ENCODE measurements around the gene RPL28.
A peak's percentile ranks its signal among the peaks of the same experiment; 100 is the strongest.

RPL28 gene

GRCh38 chr19:55385724-55386492, at the start of gene RPL28:
TSS of gene RPL28 (plus strand) at chr19:55385932. CDS start at chr19:55386358, 426 bp downstream.
- in situ Hi-C loops (cut with MboI; ENCODE audit: low pct_unique_long_range_greater_than_20kb, low sequenced_read_pairs): no loop called here
- DNase-seq: peak; percentile 99

- in situ Hi-C loops (cut with MboI; ENCODE audit: low pct_unique_long_range_greater_than_20kb, low sequenced_read_pairs): no loop called here
- no peak for DNase-seq
These were observed 49.6 kb upstream of the RPL28 start for GRCh38 chr19:55336101-55336500.

GRCh38 chr19:55339105-55339888, 46.4 kb upstream of the RPL28 start, which contains the start of gene KMT5C:
TSS of gene KMT5C (plus strand) at chr19:55339876. CDS start at chr19:55341937, 2,061 bp downstream.
- in situ Hi-C loops (cut with MboI; ENCODE audit: low pct_unique_long_range_greater_than_20kb, low sequenced_read_pairs): no loop called here
- DNase-seq: peak; percentile 100

- DNase-seq: peak; percentile 18
- in situ Hi-C loops (cut with MboI; ENCODE audit: low pct_unique_long_range_greater_than_20kb, low sequenced_read_pairs): no loop called here
These were observed 45.6 kb upstream of the RPL28 start for GRCh38 chr19:55339889-55340783.

- in situ Hi-C loops (cut with MboI; ENCODE audit: low pct_unique_long_range_greater_than_20kb, low sequenced_read_pairs): no loop called here
- DNase-seq: peak; percentile 22
These were observed 45.0 kb upstream of the RPL28 start for GRCh38 chr19:55340784-55341147.

GRCh38 chr19:55341171-55341588, 44.6 kb upstream of the RPL28 start:
- in situ Hi-C loops (cut with MboI; ENCODE audit: low pct_unique_long_range_greater_than_20kb, low sequenced_read_pairs): no loop called here
- peak; percentile 35 for DNase-seq

- in situ Hi-C loops (cut with MboI; ENCODE audit: low pct_unique_long_range_greater_than_20kb, low sequenced_read_pairs): no loop called here
- no peak for DNase-seq
These were observed 43.9 kb upstream of the RPL28 start for GRCh38 chr19:55341595-55342531.

GRCh38 chr19:55344444-55344843, 41.3 kb upstream of the RPL28 start:
- in situ Hi-C loops (cut with MboI; ENCODE audit: low pct_unique_long_range_greater_than_20kb, low sequenced_read_pairs): no loop called here
- DNase-seq: no peak

- DNase-seq: no peak
- in situ Hi-C loops (cut with MboI; ENCODE audit: low pct_unique_long_range_greater_than_20kb, low sequenced_read_pairs): no loop called here
These were observed 40.5 kb upstream of the RPL28 start for GRCh38 chr19:55345101-55345817.

- in situ Hi-C loops (cut with MboI; ENCODE audit: low pct_unique_long_range_greater_than_20kb, low sequenced_read_pairs): no loop called here
- DNase-seq: no peak
These were observed 39.7 kb upstream of the RPL28 start for GRCh38 chr19:55345818-55346724.

GRCh38 chr19:55346725-55347441, 38.8 kb upstream of the RPL28 start:
- no peak for DNase-seq
- in situ Hi-C loops (cut with MboI; ENCODE audit: low pct_unique_long_range_greater_than_20kb, low sequenced_read_pairs): no loop called here

- in situ Hi-C loops (cut with MboI; ENCODE audit: low pct_unique_long_range_greater_than_20kb, low sequenced_read_pairs): no loop called here
- DNase-seq: no peak
These were observed 38.2 kb upstream of the RPL28 start for GRCh38 chr19:55347442-55348009.

- DNase-seq: no peak
These were observed 37.3 kb upstream of the RPL28 start for GRCh38 chr19:55348317-55349034.

GRCh38 chr19:55350620-55351315, 35.0 kb upstream of the RPL28 start:
- no peak for DNase-seq
- in situ Hi-C loops (cut with MboI; ENCODE audit: low pct_unique_long_range_greater_than_20kb, low sequenced_read_pairs): no loop called here

More at GRCh38 chr19:55348317-55349034, 37.3 kb upstream of the RPL28 start:
- in situ Hi-C loops (cut with MboI; ENCODE audit: low pct_unique_long_range_greater_than_20kb, low sequenced_read_pairs): no loop called here

- in situ Hi-C loops (cut with MboI; ENCODE audit: low pct_unique_long_range_greater_than_20kb, low sequenced_read_pairs): no loop called here
- DNase-seq: no peak
These were observed 33.7 kb upstream of the RPL28 start for GRCh38 chr19:55352040-55352439.

Data from KBM-7 (cell line).